HG02763 (cell line): ENCODE data around the gene DNAJB1.

Source experiments
- ATAC-seq: cut with Tn5 transposase; IDR thresholded peaks from one replicate; pipeline ENCODE4 v1.9.1; 2021; ENCODE audit warnings: mild to moderate bottlenecking, moderate library complexity; ENCODE audit not compliant: unreplicated experiment

The DNAJB1 gene

GRCh38 chr19:14497228-14497921 lies 20.8 kb downstream of the DNAJB1 start:
- no peak for ATAC-seq

GRCh38 chr19:14496834-14497227 lies 21.4 kb downstream of the DNAJB1 start:
- ATAC-seq, result no peak

DNA sequence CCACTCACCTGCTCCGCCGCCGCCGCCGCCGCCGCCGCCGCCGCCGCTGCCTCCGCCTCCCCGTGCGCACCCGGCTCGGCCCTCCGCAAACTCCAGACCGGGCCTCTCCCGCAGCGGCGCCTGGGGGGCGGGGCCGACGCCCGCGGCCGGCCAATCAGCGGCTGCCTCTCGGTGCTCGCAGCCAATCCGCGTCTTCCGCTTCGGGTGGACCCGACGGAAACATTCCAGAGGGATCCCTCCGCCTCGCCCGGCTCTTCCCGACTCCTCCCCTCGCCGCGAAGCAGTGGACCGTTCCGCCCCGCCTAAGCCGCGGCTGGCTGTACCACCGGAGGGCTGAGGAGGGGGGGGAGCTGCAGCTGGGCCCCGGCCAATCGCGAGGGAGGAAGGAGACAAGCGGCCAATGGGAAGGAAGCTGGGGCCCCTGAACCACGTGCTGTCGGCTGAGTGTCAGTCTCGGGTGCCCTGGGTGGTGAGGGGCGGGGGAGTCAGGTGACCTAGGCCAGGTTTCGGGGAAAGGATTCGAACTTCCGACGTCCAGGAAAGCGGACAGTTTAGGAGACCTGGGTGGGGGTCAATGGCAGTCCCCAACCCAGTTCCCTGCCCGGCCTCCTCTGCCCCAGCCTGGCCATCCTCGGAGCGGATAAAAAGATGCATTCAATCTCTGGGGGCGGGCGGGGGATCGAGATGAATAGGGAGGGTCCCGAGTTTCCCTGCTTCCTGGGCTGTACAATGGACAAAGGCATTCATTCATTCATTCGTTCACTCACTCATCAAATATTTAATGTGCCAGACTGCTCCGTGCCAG lies 22.0 kb downstream of the DNAJB1 start, which contains the start of gene GIPC1:
Gene GIPC1 (minus strand): TSS at position 99 of the 805 bp plus-strand sequence. CDS start 13,151 bp downstream, outside the sequence.
- peak; percentile 81 for ATAC-seq

DNA sequence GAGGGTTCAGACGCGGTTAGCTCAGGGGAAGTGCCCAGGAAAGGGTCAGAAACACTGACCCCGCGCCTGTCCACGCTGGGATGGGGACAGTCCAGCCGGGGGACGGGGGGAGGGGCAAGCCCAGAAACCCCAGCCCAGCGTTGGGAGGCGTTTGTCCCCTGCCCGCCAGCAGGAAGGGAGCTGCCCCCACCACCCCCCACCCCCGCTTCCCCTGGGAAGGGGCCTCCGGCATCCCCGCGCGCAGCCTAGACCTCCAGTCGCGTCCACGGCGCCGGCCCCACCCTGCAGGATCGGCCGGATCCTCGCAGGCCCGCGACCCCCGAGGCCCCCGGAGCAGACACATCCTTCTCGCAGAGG lies 22.5 kb downstream of the DNAJB1 start:
- ATAC-seq, result no peak

DNA sequence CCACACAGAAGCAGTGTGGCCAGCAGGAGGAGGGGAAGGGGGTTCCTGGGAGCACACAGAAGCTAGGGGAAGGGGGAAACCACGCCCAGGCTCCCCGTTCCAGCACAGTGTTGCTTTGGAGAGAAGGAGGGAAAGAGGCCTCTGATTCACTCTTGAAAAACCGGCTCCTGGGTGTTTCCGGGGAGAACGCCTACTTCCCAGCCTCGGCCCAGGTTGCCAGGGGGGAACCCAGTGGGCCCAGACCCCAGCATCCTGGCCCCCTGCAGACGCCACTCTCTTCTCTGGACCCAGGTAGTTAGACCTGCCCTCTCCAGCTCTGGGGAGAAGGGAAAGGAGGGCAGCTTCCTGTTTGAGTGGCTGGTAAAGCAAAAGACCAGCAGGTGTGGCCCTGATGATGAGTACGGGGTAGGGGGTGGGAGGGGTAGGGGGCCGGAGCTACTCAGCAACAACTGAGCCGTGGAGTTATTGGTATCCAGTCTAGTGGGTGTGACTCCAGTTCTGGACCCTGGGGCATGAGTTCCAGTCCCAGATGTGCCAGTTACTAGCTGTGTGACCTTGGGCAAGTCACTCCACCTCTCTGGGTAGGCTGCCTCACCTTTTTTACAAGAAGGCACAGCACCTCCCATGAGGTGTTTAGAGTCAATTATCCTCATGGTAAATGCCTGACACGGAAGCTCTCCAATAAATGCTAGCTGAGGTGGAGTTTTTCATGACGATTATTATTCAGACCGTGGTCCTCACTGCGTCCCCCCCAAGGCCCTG lies 23.1 kb downstream of the DNAJB1 start:
- no peak for ATAC-seq

DNA sequence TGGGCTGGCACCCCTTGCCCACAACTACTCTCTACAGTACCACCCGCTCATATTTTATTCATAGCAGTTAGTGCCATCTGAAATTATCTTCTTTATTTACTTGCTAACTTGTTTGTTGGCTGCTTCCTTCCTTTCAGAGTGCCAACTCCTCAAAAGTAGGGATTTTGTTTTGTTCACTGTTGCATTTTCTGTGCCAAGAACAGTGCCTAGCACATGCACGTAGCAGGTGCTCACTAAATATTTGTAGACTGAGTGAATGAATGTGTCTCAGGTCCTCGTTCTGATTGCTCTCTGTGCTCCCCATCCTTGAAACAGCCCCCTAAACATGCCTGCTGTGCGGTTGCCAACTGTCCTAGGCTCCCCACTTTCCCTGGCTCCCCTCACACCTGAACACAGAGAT lies 23.8 kb downstream of the DNAJB1 start:
- no peak for ATAC-seq

DNA sequence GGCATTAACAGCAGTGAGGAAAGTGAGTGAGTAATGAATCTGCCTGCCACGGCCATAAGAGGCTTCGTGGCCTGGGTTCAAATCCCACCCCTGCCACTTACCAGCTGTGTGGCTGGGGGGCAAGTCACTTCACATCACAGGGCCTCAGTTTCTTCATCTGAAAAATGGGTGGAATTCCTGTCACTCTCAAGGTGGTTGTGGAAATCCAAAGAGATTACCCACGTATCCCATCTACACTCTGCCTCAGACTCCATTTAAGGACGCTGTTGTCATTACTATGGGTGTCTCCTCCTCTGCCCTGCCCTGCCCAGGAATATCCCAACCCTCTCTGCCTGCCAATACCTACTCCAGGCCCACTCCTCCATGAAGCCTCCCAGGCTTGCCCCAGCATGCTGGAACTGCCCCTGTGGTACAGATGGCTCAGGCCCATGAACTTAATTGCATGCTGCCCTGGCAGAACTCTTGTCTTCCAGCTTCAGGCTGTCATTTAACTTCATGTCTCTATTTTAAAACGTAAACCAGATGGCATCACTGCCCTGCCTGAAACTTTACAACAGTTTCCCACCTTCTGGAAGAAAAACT lies 25.4 kb downstream of the DNAJB1 start:
- ATAC-seq, result no peak

GRCh38 chr19:14487370-14488125 lies 30.6 kb downstream of the DNAJB1 start:
- ATAC-seq, result no peak

DNA sequence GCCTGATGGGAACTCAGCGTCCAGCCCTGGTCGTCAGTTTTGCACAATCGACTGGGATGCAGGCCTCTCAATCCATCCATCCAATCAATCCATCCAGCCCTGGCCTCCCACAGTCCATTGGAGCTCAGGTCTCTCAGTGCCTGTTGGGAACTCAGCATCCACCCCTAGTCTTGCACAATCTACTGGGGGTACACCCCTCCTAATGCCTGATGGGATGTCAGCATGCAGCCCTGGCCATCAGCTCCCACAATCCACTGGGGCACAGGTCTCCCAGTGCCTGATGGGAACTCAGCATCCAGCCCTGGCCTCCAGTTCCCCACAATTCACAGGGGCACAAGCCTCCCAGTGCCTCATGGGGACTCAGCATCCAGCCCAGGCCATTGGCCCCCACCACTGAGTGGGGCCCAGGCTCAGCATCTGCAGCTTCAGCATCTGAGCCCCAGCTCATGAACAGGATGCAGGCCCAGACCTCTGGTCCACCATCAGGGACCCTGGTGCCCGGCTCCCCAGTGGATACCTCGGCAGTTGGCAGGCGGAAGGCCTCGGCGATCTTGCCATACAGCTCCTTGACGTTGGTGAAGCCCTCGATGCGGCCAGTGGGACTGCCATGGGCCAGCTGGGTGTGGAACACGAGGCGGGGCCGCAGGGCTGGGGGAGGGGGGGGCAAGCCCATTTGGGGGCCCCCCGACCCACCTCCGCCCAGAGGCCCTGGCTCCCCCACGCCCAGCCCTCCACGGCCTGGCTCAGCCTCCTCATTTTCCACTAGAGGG lies 35.8 kb downstream of the DNAJB1 start:
- no peak for ATAC-seq

GRCh38 chr19:14480700-14481079 lies 37.5 kb downstream of the DNAJB1 start:
- ATAC-seq, result no peak

- ATAC-seq, result no peak
These were observed 38.1 kb downstream of the DNAJB1 start for GRCh38 chr19:14479975-14480699.

DNA sequence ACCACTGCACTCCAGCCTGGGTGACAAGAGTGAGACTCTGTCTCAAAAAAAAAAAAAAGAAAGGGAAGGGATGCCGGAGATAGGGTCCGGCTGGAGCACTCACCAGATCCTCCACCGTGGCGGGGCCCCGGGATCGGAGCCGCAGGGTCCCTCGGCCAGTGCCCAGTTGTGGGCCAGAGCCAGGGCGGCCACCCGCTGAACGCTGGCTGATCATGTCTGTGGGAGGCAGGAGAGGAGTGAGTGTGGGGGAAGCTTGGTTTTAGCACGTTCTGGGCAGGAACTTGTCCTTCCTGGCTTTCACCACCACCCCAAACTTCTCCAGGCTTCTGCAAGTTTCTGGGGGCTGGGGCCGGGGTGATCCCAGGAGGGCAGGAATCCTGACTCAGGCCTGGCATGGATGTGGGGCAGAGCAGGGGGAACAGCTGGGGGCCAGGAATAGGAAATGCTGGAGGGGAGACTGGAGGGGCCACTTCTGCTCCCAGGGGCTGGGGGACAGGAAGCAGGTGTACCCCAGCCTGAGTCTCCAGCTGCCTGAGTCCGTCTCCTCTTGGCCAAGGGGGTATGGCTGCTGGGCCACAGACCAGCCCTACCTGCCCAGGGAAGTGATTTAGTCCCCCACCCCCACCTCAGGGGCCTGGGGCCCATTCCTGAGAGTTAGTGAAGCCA lies 38.8 kb downstream of the DNAJB1 start:
- ATAC-seq, result no peak

DNA sequence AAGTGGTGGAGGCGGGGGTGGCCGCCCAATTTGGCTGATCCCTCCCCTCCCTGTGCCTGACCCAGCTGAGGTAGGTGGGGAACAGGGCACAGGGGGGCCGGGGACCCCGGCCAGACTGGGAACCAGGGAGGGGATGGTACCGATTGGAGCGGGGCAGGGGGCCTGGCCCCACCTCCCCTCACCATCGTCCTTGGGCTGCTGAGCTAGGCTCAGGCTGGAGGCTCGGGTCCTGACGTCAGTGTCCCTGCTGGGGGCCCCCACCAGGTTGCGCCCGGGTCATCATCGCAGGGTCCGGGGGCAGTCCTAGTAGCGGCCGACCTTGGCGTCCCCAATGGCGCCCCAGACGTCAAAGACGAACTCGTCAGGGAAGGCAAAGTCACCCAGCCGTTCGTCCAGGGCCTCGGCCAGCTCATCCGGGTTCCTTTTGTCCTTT lies 40.1 kb downstream of the DNAJB1 start:
- ATAC-seq, result no peak

- no peak for ATAC-seq
These were observed 40.6 kb downstream of the DNAJB1 start for GRCh38 chr19:14477418-14478112.

GRCh38 chr19:14476673-14477401 lies 41.4 kb downstream of the DNAJB1 start:
- no peak for ATAC-seq

DNA sequence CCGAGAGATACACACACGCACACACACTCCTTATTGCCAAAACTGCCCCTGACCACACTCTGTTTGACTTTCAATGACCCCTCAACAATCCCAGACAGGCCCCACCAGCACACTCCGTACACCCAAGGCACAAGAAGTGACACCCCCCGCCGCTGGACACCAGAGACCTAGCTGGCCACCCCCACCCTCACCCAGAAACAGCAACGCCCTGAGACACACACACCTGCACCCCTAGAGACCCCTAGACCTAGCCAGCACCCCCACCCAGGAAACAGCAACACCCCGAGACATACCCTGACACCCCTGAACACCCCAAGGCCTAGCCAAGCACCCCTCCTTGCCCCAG lies 41.9 kb downstream of the DNAJB1 start:
- no peak for ATAC-seq
